IMR-90 (cell line): ENCODE data around the gene DAG1. TPM values are rescaled to one million over a fixed set of nuclear protein-coding genes. Genes with fewer than 3 reads are reported as not detected.

Experiments used
- ATAC-seq: fragments of 200-7000 bp; cut with Tn5 transposase; 2 replicates; pipeline ENCODE4 v1.9.1; 2020; ENCODE audit warnings: low read depth, mild to moderate bottlenecking, moderate library complexity
- BruUV-seq: library from RNA; stranded (reverse); fragments of 400-500 nt; replicated peaks from 2 replicates; lab custom pipeline; 2021; lab: Mats Ljungman, UMichigan
- CTCF ChIA-PET: fragments of 300-600 bp; formaldehyde crosslinking; extraction: SDS; loops from one replicate; lab custom pipeline; 2021; ENCODE audit warnings: antibody characterized with exemption; lab: Yijun Ruan, JAX
- POLR2A ChIA-PET: fragments of 300-600 bp; sonication (Branson Sonifier 250); formaldehyde crosslinking; loops from one replicate; lab custom pipeline; 2022; ENCODE audit warnings: antibody characterized with exemption; ENCODE audit not compliant: unreplicated experiment; lab: Charles Lee
- DNase-seq: peaks from one replicate; pipeline ENCODE4 v3.0.0; 2013
- H2AFZ ChIP-seq: replicated peaks from 2 replicates; pipeline ENCODE3; 2013; ENCODE audit warnings: low read length, mild to moderate bottlenecking; ENCODE audit not compliant: poor library complexity
- H2AK5ac ChIP-seq: 2 replicates; pipeline ENCODE4 v1.6.1; 2013; ENCODE audit warnings: low read depth, low read length, inconsistent platforms
- H2AK9ac ChIP-seq: replicated peaks from 2 replicates; pipeline ENCODE3; 2013; ENCODE audit warnings: mild to moderate bottlenecking, low read depth, low read length, moderate library complexity; ENCODE audit not compliant: poor library complexity
- H2BK120ac ChIP-seq: 2 replicates; pipeline ENCODE4 v1.6.1; 2013; ENCODE audit warnings: low read depth, low read length, inconsistent platforms
- H2BK15ac ChIP-seq: 3 replicates; pipeline ENCODE4 v1.6.1; 2013; ENCODE audit warnings: low read depth, low read length, inconsistent platforms
- H2BK20ac ChIP-seq: 2 replicates; pipeline ENCODE4 v1.6.1; 2013; ENCODE audit warnings: low read depth, mild to moderate bottlenecking, inconsistent platforms, low read length, moderate library complexity
- H2BK5ac ChIP-seq: 2 replicates; pipeline ENCODE4 v1.6.1; 2013; ENCODE audit warnings: mild to moderate bottlenecking, low read depth, low read length, inconsistent platforms; ENCODE audit not compliant: poor library complexity, severe bottlenecking
- H3K14ac ChIP-seq: replicated peaks from 2 replicates; pipeline ENCODE4 v1.6.1; 2013; ENCODE audit warnings: low read depth, low read length, inconsistent platforms
- H3K18ac ChIP-seq: 2 replicates; pipeline ENCODE4 v1.6.1; 2013; ENCODE audit warnings: low read depth, low read length, control low read depth
- H3K23ac ChIP-seq: 2 replicates; pipeline ENCODE4 v1.6.1; 2013; ENCODE audit warnings: low read depth, low read length, inconsistent platforms
- H3K27ac ChIP-seq: 2 replicates; pipeline ENCODE4 v1.5.1; 2013; ENCODE audit warnings: mild to moderate bottlenecking, control low read depth, low read length; ENCODE audit not compliant: insufficient read depth
- H3K27me3 ChIP-seq: 2 replicates; pipeline ENCODE4 v1.6.1; 2013; ENCODE audit warnings: low read length; ENCODE audit not compliant: control insufficient read depth, insufficient read depth
- H3K36me3 ChIP-seq: 2 replicates; pipeline ENCODE4 v1.6.1; 2013; ENCODE audit warnings: low read length, mixed read lengths; ENCODE audit not compliant: control insufficient read depth, insufficient read depth
- H3K4ac ChIP-seq: 2 replicates; pipeline ENCODE4 v1.6.1; 2013; ENCODE audit warnings: low read depth, low read length, inconsistent platforms
- H3K4me1 ChIP-seq: 2 replicates; pipeline ENCODE4 v1.6.1; 2013; ENCODE audit warnings: low read length, mixed read lengths; ENCODE audit not compliant: control insufficient read depth, insufficient read depth
- H3K4me2 ChIP-seq: 2 replicates; pipeline ENCODE4 v1.6.1; 2013; ENCODE audit warnings: low read depth, mild to moderate bottlenecking, control low read depth, low read length, moderate library complexity
- H3K4me3 ChIP-seq: 2 replicates; pipeline ENCODE4 v1.5.1; 2013; ENCODE audit warnings: low read depth, mild to moderate bottlenecking, control low read depth, low read length, moderate library complexity; ENCODE audit not compliant: insufficient read depth
- H3K56ac ChIP-seq: 2 replicates; pipeline ENCODE4 v1.6.1; 2013; ENCODE audit warnings: low read length, inconsistent platforms; ENCODE audit not compliant: insufficient read depth; ENCODE audit errors: extremely low read depth
- H3K79me1 ChIP-seq, 2 experiments: 2 replicates each; pipeline ENCODE4 v1.6.1; 2013; ENCODE audit warnings: low read length in 2 of 2, inconsistent platforms in 1 of 2, low read depth in 1 of 2
- H3K9ac ChIP-seq: 2 replicates; pipeline ENCODE4 v1.6.1; 2013; ENCODE audit warnings: low read depth, low read length, control low read depth
- H3K9me1 ChIP-seq: 2 replicates; pipeline ENCODE4 v1.6.1; 2013; ENCODE audit warnings: low read length, inconsistent platforms; ENCODE audit not compliant: insufficient read depth
- H3K9me3 ChIP-seq: 2 replicates; pipeline ENCODE4 v1.6.1; 2013; ENCODE audit warnings: low read length; ENCODE audit not compliant: control insufficient read depth, insufficient read depth
- H4K20me1 ChIP-seq: 2 replicates; pipeline ENCODE4 v1.6.1; 2013; ENCODE audit warnings: low read length, inconsistent platforms; ENCODE audit not compliant: insufficient read depth
- H4K5ac ChIP-seq: 2 replicates; pipeline ENCODE4 v1.6.1; 2013; ENCODE audit warnings: mild to moderate bottlenecking, low read depth, low read length, control low read depth
- H4K8ac ChIP-seq, 2 experiments: 2 replicates each; pipeline ENCODE4 v1.6.1; 2013; ENCODE audit warnings: low read depth in 2 of 2, low read length in 2 of 2, control low read depth in 1 of 2, inconsistent platforms in 1 of 2
- H4K91ac ChIP-seq: 2 replicates; pipeline ENCODE4 v1.6.1; 2013; ENCODE audit warnings: low read depth, low read length, inconsistent platforms; ENCODE audit not compliant: insufficient read depth
- MAZ ChIP-seq: IDR thresholded peaks from 2 replicates; pipeline ENCODE4 v1.6.1; 2012; ENCODE audit warnings: low read depth, mild to moderate bottlenecking, low read length, improper control_type of control experiment, moderate library complexity, borderline replicate concordance
- WGBS, 2 experiments: methylation state at CpG; one replicate each; pipeline versions ENCODE4 v1.1.5 to v1.1.7; 2013; ENCODE audit warnings: missing lambda C conversion rate in 2 of 2; ENCODE audit not compliant: insufficient read length in 1 of 2; ENCODE audit errors: extremely low coverage in 2 of 2; 5-methylcytosine and 5-hydroxymethylcytosine counted together
- dilution Hi-C: fragments of 300-500 bp; cut with HindIII; formaldehyde crosslinking; loops from one replicate; pipeline ENCODE4 v1.14.3; 2018; ENCODE audit warnings: low sequenced_read_pairs; ENCODE audit not compliant: unreplicated experiment
- in situ Hi-C: fragments of 300-500 bp; cut with MboI; formaldehyde crosslinking; loops from 3 replicates; pipeline ENCODE4 v1.14.3; 2019; ENCODE audit warnings: low sequenced_read_pairs, inconsistent platforms, mixed read lengths
- intact Hi-C: fragments of 100-400 bp; cut with micrococcal nuclease; formaldehyde crosslinking; loops from 2 replicates; pipeline ENCODE4 v1.10.0; 2022
- polyA plus RNA-seq, 3 experiments: library from polyadenylated mRNA; depleted of rRNA; stranded (reverse); fragments of >200 nt; gene quantifications; 2 replicates each; pipeline ENCODE4 v1.2.3, GENCODE V29; 2012; ENCODE audit warnings: low replicate concordance in 1 of 3
- total RNA-seq: library from RNA; depleted of rRNA; stranded (reverse); fragments of >200 nt; gene quantifications from 2 replicates; pipeline ENCODE4 v1.2.3, GENCODE V29; 2012

DAG1 gene
- total and polyA plus RNA-seq, 2 of the 4 experiments (the other 2 are of a cell fraction), result 31.0 to 40.2 TPM

DNA sequence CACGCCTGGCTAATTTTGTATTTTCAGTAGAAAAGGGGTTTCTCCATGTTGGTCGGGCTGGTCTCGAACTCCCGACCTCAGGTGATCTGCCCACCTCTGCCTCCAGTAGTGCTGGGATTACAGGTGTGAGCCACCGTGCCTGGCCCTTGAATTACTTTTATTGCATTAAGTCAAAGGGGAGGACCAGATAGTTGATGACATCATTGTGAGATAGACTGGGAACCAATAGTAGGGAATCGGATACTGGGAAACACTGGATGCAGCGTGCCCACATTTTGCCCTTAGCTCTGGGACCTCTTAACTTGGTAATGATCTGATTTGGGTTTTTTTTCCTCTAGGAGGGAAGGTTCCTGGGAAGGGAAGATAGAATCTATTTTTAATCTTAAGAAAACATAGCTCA, 19.2 kb downstream of the DAG1 start:
- no peak overlapping the region for H4K8ac ChIP-seq
- intact Hi-C loops (no loop called here), in situ Hi-C loops (no loop called here), dilution Hi-C loops (no loop called here)
- H3K79me1 ChIP-seq, result peaks cover 18 to 26% of the 10 kb centered on the region in 2 experiments
- H3K14ac ChIP-seq, result no peak overlapping the region
- ChIA-PET POLR2A (no interaction called here), CTCF (no interaction called here)
- no peak for TF ChIP-seq MAZ
- H2AFZ ChIP-seq, result no peak overlapping the region
- peaks cover 13% of the 10 kb centered on the region for H3K4me1 ChIP-seq
- DNase-seq, result no peak
- peaks cover 3% of the 10 kb centered on the region; the same call in 1 of the 2 replicates for H4K20me1 ChIP-seq
- H3K27ac ChIP-seq, result no peak overlapping the region
- WGBS, 2 experiments, result 87% methylated on average over 3 of the region's 7 CpGs; no CpG with 5 or more reads in 1 of the 2 experiments
- no peak overlapping the region for H3K4ac ChIP-seq
- no peak overlapping the region for H2BK120ac ChIP-seq
- no peak overlapping the region for H3K9ac ChIP-seq
- no peak for ATAC-seq
- no peak overlapping the region for H3K23ac ChIP-seq
- H3K9me3 ChIP-seq, result no peaks in the 10 kb centered on the region
- H2BK15ac ChIP-seq, result no peak overlapping the region
- no peaks in the 10 kb centered on the region for H3K27me3 ChIP-seq
- no peak overlapping the region for H2AK9ac ChIP-seq
- no peak overlapping the region for H3K56ac ChIP-seq
- H3K4me3 ChIP-seq, result no peak overlapping the region
- no peak overlapping the region for H2BK20ac ChIP-seq
- no peak overlapping the region for H3K18ac ChIP-seq
- 0 out of 2 replicates have a peak, but pooled peaks cover 1% of the 10 kb centered on the region for H3K36me3 ChIP-seq
- no peak overlapping the region for H2BK5ac ChIP-seq
- H2AK5ac ChIP-seq, result no peak overlapping the region
- H3K4me2 ChIP-seq, result no peak overlapping the region
- no peak overlapping the region for H4K91ac ChIP-seq
- BruUV-seq, result no TSS peak
- H3K9me1 ChIP-seq, result peaks cover 12% of the 10 kb centered on the region
- no peak overlapping the region for H4K5ac ChIP-seq
